ENCODE results near the gene TBC1D26.
"Not testable (repeated sequence)": the region's sequence is repeated elsewhere in the genome, so short reads cannot be mapped to it uniquely, and the experiment has no call there.

Gene TBC1D26

GRCh38 chr17:15731900-15732299, at the start of gene TBC1D26:
Gene TBC1D26 (plus strand): TSS chr17:15732283. CDS start chr17:15735349, 3,066 bp downstream.
- FAIRE-seq; DNase-seq (ENCODE audit: low spot score): not testable (repeated sequence)

DNA sequence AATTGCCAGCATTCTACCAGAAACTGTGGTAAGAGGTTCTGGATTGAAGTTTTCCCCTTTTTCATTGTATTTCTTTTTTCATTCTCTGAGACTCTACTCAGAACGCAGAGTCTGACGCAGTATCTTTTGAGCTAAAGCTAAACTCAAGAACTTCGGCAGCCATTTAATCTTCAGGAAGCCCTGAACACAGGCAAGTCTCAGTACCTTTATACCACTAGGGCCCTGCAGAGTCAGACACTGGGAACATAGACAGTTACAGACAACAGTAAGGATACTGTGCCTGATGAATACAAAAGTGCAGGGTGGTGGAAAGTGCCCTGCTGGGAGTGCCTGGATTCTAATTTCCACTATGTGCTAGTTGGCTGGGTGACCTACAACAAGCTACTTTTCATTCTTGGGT, 48.9 kb upstream of the TBC1D26 start:
- not testable (repeated sequence) for FAIRE-seq; DNase-seq (ENCODE audit: low spot score)

GRCh38 chr17:15683824-15684478, 48.1 kb upstream of the TBC1D26 start, which contains the start of gene TRIM16:
Gene TRIM16 (minus strand): TSS chr17:15684311. CDS start chr17:15651609, 32,702 bp downstream.
- DNase-seq (ENCODE audit: low spot score), result peak; percentile 10
- not testable (repeated sequence) for FAIRE-seq

DNA sequence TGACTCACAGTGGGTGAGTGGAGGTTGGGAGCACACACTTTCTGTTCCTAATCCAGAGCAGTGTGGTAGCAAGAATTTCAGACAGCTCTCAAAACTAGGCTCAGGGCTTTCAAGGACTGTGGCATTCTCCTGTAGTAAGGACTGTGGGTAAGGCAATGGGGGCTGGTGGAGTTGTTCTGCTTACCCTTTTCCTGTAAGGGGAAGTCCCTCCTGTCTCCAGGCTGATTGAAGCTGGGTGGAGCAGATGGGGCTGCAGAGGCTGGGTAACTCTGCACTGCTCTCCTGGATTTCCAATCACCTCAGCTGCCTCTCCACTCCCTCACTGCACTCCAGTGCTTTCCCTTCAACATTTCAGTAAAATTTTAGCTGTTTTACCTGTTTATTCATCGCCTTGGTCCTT, 44.6 kb upstream of the TBC1D26 start:
- FAIRE-seq; DNase-seq (ENCODE audit: low spot score): not testable (repeated sequence)

- DNase-seq (ENCODE audit: low spot score), result not testable (repeated sequence)
Measured at GRCh38 chr17:15698967-15699366, 33.1 kb upstream of the TBC1D26 start.

DNA sequence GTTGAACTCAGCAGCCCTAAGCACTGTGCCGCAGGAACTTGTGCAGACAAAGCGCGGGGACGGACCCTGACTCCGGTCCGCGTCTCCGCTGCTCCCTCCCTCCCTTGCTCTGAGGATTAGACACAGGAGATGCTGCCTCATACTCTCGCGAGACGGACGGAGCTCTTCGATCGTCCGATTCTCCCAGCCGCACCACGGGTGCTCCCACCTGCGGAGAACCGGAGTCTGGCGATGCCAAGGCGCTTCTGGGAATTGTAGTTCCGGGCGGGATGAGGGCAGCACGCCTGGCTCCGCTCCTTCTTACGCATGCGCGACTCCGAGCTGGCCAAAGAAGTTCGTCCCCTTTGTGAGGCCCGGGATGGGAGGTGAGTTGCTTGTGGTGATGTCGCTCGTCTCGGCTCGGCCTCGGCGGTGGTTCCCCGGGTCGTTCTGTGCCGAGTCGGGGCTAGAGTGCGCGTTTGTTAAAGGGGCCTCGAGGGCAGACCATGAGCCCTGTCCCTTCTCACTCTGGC, 32.6 kb upstream of the TBC1D26 start, which contains the start of gene ZNF286A:
TSS of gene ZNF286A (plus strand) at position 340 of the 512 bp plus-strand sequence. CDS start 578 bp downstream, outside the sequence.
- DNase-seq (ENCODE audit: low spot score) (peak; percentile 94), FAIRE-seq (peak; percentile 82)

More at GRCh38 chr17:15698967-15699366, 33.1 kb upstream of the TBC1D26 start:
- FAIRE-seq, result not testable (repeated sequence)

- DNase-seq (ENCODE audit: low spot score); FAIRE-seq: not testable (repeated sequence)
Measured at GRCh38 chr17:15699937-15700336, 32.1 kb upstream of the TBC1D26 start.

- DNase-seq (ENCODE audit: low spot score); FAIRE-seq: not testable (repeated sequence)
Measured at GRCh38 chr17:15704239-15704638, 27.8 kb upstream of the TBC1D26 start.

GRCh38 chr17:15704813-15705212, 27.3 kb upstream of the TBC1D26 start:
- FAIRE-seq; DNase-seq (ENCODE audit: low spot score): not testable (repeated sequence)

DNA sequence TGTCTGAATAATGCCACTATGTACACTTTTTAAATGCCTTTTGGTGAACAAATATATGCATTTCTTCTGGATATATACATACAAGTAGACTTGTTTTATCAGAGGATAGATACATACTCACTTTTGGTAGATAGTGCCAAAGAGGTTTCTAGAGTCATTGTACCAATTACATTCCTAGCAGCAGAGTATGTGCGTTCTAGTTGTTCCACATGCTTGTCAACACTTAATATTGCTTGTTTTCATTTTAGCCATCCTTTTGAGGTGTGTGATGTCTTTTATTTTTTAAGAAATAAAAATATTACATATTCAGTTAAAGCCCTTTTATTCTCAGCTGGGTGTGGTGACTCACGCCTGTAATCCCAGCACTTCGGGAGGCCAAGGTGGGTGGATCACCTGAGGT, 23.2 kb upstream of the TBC1D26 start:
- not testable (repeated sequence) for FAIRE-seq; DNase-seq (ENCODE audit: low spot score)

GRCh38 chr17:15716601-15717563, 15.2 kb upstream of the TBC1D26 start:
- DNase-seq (ENCODE audit: low spot score); FAIRE-seq: not testable (repeated sequence)

- not testable (repeated sequence) for DNase-seq (ENCODE audit: low spot score); FAIRE-seq
Measured at GRCh38 chr17:15730535-15730934, 1.5 kb upstream of the TBC1D26 start.

DNA sequence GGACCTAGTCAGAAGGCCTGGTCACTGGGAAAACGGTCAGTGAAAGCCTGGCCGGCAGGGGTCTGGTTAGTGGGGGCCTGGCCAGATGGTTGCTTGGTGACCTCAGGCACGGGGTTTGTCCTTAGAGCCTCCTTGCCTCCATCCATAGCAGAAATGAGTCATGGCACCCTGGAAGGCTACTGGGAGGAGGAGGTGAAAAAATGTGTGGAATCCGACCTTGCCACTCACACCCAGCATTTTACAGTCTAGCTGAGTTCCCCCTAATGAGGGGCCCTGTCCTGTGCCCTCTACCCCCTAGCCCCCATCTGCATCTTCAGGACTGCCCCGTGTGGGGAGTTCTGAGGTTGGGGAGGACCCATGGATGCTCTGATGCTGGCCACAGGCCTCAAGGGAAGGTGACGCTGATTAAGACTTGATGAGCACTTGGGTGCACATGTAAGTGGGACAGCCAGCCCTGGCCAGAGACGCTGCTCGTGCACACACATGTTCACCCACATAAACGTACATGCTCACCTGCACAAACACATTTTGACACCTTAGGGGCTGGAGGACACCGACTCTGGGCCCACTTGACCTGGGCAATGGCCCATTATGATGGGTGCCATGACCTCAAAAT, 1.2 kb downstream of the TBC1D26 start:
- FAIRE-seq; DNase-seq (ENCODE audit: low spot score): not testable (repeated sequence)

DNA sequence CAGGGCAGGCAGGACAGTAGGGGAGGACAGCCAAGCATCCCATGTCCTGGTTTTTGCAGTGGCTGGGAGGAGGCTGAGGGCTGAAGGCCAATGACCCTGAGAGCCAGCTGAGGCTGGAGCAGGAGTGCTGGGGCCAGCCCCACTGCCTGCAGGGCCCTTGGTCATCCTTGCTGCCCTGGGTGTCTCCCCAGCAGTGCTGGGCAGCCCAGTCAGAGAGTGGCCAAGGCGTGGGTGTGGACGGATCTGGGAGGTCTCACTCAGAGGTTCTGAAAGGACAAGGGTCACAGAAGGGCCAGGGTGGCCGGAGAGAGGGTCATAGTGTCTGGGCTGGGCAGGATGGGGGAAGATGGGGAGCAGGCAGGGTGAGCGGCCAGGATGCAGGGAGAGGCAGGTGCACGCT, 4.5 kb downstream of the TBC1D26 start:
- not testable (repeated sequence) for DNase-seq (ENCODE audit: low spot score); FAIRE-seq

DNA sequence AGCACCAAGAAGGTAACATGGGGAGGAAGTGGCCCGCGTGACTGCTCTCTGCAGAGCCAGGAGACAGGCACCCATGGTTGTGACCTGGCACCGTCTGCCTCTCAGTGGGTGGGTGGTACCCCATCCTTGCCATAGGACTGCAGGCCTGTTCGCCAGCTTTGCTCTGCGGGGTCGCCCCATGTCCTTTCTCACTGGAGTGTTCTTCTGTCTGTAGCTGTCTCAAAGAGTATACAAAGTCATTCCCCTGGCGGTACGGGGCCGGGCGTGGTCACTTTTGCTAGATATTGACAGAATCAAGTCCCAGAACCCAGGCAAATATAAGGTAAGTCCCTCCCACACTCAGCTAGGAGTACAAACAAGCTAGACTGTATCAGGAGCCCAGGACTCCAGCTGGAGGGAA, 6.0 kb downstream of the TBC1D26 start:
- FAIRE-seq (no peak), DNase-seq (ENCODE audit: low spot score) (no peak)

- DNase-seq (ENCODE audit: low spot score); FAIRE-seq: not testable (repeated sequence)
Measured at GRCh38 chr17:15739259-15739658, 7.2 kb downstream of the TBC1D26 start.

- FAIRE-seq; DNase-seq (ENCODE audit: low spot score): not testable (repeated sequence)
Measured at GRCh38 chr17:15740041-15740440, 8.0 kb downstream of the TBC1D26 start.

- FAIRE-seq (no peak), DNase-seq (ENCODE audit: low spot score) (no peak)
Measured at GRCh38 chr17:15740570-15741120, 8.6 kb downstream of the TBC1D26 start.

DNA sequence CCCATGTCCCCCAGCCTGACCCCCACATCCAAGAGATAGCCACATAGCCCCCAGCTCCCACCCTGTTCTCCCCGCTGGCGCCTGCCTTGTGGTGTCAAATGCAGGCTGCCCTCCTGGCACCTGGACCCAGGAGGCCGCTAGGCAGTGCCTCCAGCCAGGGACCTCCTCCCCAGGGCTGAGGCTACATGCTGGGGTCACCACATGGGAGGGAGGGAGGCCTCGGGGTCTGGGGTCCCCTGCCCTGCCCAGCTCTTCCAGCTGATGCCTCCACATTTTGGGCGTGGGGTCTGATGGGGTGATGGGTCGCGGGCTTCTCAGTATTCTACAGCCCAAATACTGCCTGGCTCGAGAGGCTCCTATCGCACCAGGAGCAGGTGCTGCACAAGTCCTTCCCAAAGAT, 9.5 kb downstream of the TBC1D26 start:
- no peak for DNase-seq (ENCODE audit: low spot score)
- no peak for FAIRE-seq

- no peak for FAIRE-seq
- DNase-seq (ENCODE audit: low spot score), result no peak
Measured at GRCh38 chr17:15742051-15742795, 10.1 kb downstream of the TBC1D26 start.

All from RCC 7860 (cell line).